HG03108 (cell line): ENCODE data around the gene LDAF1.
"Not testable (repeated sequence)": the region's sequence is repeated elsewhere in the genome, so short reads cannot be mapped to it uniquely, and the experiment has no call there.

Experiments
- ATAC-seq: cut with Tn5 transposase; IDR thresholded peaks from one replicate; pipeline ENCODE4 v1.9.1; 2021; ENCODE audit warnings: moderate library complexity; ENCODE audit not compliant: unreplicated experiment

LDAF1 gene

GRCh38 chr16:21194771-21195301 lies 36.4 kb downstream of the LDAF1 start:
- ATAC-seq = no peak

- not testable (repeated sequence) for ATAC-seq
Measured at GRCh38 chr16:21195330-21195729, 36.9 kb downstream of the LDAF1 start.

GRCh38 chr16:21197112-21197511 lies 38.6 kb downstream of the LDAF1 start:
- no peak for ATAC-seq

GRCh38 chr16:21197621-21198020 lies 39.1 kb downstream of the LDAF1 start:
- ATAC-seq = no peak

- no peak for ATAC-seq
Measured at GRCh38 chr16:21199607-21200218, 41.2 kb downstream of the LDAF1 start.

GRCh38 chr16:21203155-21203797 lies 44.8 kb downstream of the LDAF1 start:
- no peak for ATAC-seq

GRCh38 chr16:21205303-21205702 lies 46.8 kb downstream of the LDAF1 start:
- ATAC-seq = no peak

GRCh38 chr16:21206550-21206949 lies 48.1 kb downstream of the LDAF1 start:
- no peak for ATAC-seq

GRCh38 chr16:21208446-21209230 lies 50.2 kb downstream of the LDAF1 start:
- ATAC-seq = no peak

GRCh38 chr16:21211486-21211885 lies 53.0 kb downstream of the LDAF1 start, which contains the start of gene ZP2:
TSS of gene ZP2 (minus strand) at chr16:21211574. CDS start at chr16:21211547, 27 bp downstream.
- no peak for ATAC-seq

- no peak for ATAC-seq
Measured at GRCh38 chr16:21214086-21214485, 55.6 kb downstream of the LDAF1 start.

- no peak for ATAC-seq
Measured at GRCh38 chr16:21217121-21217520, 58.6 kb downstream of the LDAF1 start.

- no peak for ATAC-seq
Measured at GRCh38 chr16:21218153-21218552, 59.7 kb downstream of the LDAF1 start.

GRCh38 chr16:21219551-21219950 lies 61.1 kb downstream of the LDAF1 start:
- ATAC-seq = no peak

GRCh38 chr16:21222495-21223337 lies 64.2 kb downstream of the LDAF1 start:
- no peak for ATAC-seq

- ATAC-seq = no peak
Measured at GRCh38 chr16:21223787-21224186, 65.3 kb downstream of the LDAF1 start.

- ATAC-seq = no peak
Measured at GRCh38 chr16:21224800-21225199, 66.3 kb downstream of the LDAF1 start.

GRCh38 chr16:21226749-21227148 lies 68.3 kb downstream of the LDAF1 start:
- no peak for ATAC-seq

- no peak for ATAC-seq
Measured at GRCh38 chr16:21227866-21228265, 69.4 kb downstream of the LDAF1 start.

- no peak for ATAC-seq
Measured at GRCh38 chr16:21228361-21228872, 69.9 kb downstream of the LDAF1 start.
